HepG2 (cell line): Measurements from ENCODE around the gene CTCF. TPM values are rescaled to one million over a fixed set of nuclear protein-coding genes. Genes with fewer than 3 reads are reported as not detected.

Source experiments
- ATAC-seq: fragments of 200-7000 bp; cut with Tn5 transposase; 3 replicates; pipeline ENCODE4 v1.9.1; 2020; ENCODE audit warnings: mild to moderate bottlenecking, moderate library complexity
- BruUV-seq: library from RNA; stranded (reverse); fragments of 400-500 nt; replicated peaks from 2 replicates; lab custom pipeline; 2021; lab: Mats Ljungman, UMichigan
- CTCF ChIA-PET: fragments of 300-600 bp; formaldehyde crosslinking; extraction: SDS; loops from one replicate; lab custom pipeline; 2021; ENCODE audit warnings: low total read pairs, inconsistent platforms, low intra/inter-chr PET ratio; lab: Yijun Ruan, JAX
- POLR2A ChIA-PET: fragments of 350-600 bp; sonication (Branson Sonifier 250); formaldehyde crosslinking; loops from one replicate; lab custom pipeline; 2020; ENCODE audit warnings: antibody characterized with exemption, inconsistent platforms; lab: Yijun Ruan, JAX
- DNase-seq: peaks from one replicate; pipeline ENCODE4 v3.0.0-alpha.2; 2015; ENCODE audit warnings: low spot score
- FAIRE-seq: peaks from 3 replicates; lab custom pipeline; 2011; peaks lifted over from hg19 to GRCh38; lab: Jason Lieb, UNC
- H2AFZ ChIP-seq: one replicate; pipeline ENCODE4 v1.6.1; 2011; ENCODE audit warnings: low read length, inconsistent platforms
- H3K27ac ChIP-seq: fragments of 300-600 bp; 3 replicates; pipeline ENCODE4 v1.8.0; 2011; ENCODE audit warnings: mixed run types, mild to moderate bottlenecking, mixed read lengths, low read length, inconsistent platforms; ENCODE audit not compliant: insufficient read depth; ENCODE audit errors: extremely low read length
- H3K27me3 ChIP-seq, 2 experiments: fragments of 200-600 bp in 1 of 2; 2 replicates in 1 of 2; 3 replicates in 1 of 2; pipeline versions ENCODE4 v1.6.0 to v1.8.0; 2011; ENCODE audit warnings: low read length in 2 of 2, mild to moderate bottlenecking in 2 of 2, moderate library complexity in 2 of 2, inconsistent platforms in 1 of 2; ENCODE audit not compliant: insufficient read depth in 2 of 2, control insufficient read depth in 1 of 2
- H3K36me3 ChIP-seq, 2 experiments: fragments of 200-600 bp in 1 of 2; replicated peaks in 1 of 2; 2 replicates in 1 of 2; 3 replicates in 1 of 2; pipeline versions ENCODE4 v1.5.1 to v1.8.0; 2011; ENCODE audit warnings: low read length in 2 of 2, inconsistent platforms in 1 of 2; ENCODE audit not compliant: insufficient read depth in 2 of 2, control insufficient read depth in 1 of 2
- H3K4me1 ChIP-seq: 2 replicates; pipeline ENCODE4 v1.5.1; 2012; ENCODE audit warnings: low read length, inconsistent platforms; ENCODE audit not compliant: insufficient read depth
- H3K4me2 ChIP-seq: 2 replicates; pipeline ENCODE4 v1.6.0; 2011; ENCODE audit warnings: low read depth, low read length, inconsistent platforms
- H3K4me3 ChIP-seq, 3 experiments: fragments of 200-600 bp in 1 of 3; sonication (generic), shearing (Covaris generic) in 1 of 3; replicated peaks in 1 of 3; 2 replicates each; pipeline ENCODE4 v1.5.1; 2011 to 2016; ENCODE audit warnings: low read length in 3 of 3, inconsistent platforms in 2 of 3, low read depth in 2 of 3, mild to moderate bottlenecking in 2 of 3, control low read depth in 1 of 3, mixed read lengths in 1 of 3; ENCODE audit not compliant: insufficient read depth in 1 of 3
- H3K79me2 ChIP-seq: one replicate; pipeline ENCODE4 v1.6.1; 2011; ENCODE audit warnings: low read length, inconsistent platforms; ENCODE audit not compliant: insufficient read depth
- H3K9ac ChIP-seq: 2 replicates; pipeline ENCODE4 v1.6.0; 2011; ENCODE audit warnings: mild to moderate bottlenecking, low read depth, low read length, inconsistent platforms; ENCODE audit not compliant: insufficient read depth
- H3K9me3 ChIP-seq: 2 replicates; pipeline ENCODE4 v1.5.1; 2012; ENCODE audit warnings: mild to moderate bottlenecking, low read length
- H4K20me1 ChIP-seq: 2 replicates; pipeline ENCODE4 v1.6.0; 2011; ENCODE audit warnings: inconsistent platforms, mild to moderate bottlenecking, low read length, moderate library complexity; ENCODE audit not compliant: insufficient read depth
- HES4 ChIP-seq: sonication (generic); formaldehyde crosslinking; IDR thresholded peaks from 2 replicates; pipeline ENCODE4 v1.9.0; 2021; ENCODE audit warnings: mild to moderate bottlenecking, missing genetic modification reagents, borderline replicate concordance
- HNF1A ChIP-seq, 2 experiments: sonication (generic) in 1 of 2; formaldehyde crosslinking in 1 of 2; IDR thresholded peaks; 2 replicates each; pipeline versions ENCODE4 v1.4.0 to v1.6.1; 2016 to 2020; ENCODE audit warnings: borderline replicate concordance in 1 of 2, low read depth in 1 of 2, mild to moderate bottlenecking in 1 of 2, missing genetic modification reagents in 1 of 2
- SIX4 ChIP-seq: sonication (generic); formaldehyde crosslinking; IDR thresholded peaks from 2 replicates; pipeline ENCODE4 v1.4.0; 2020; ENCODE audit warnings: missing genetic modification reagents
- WGBS: methylation state at CpG from one replicate; pipeline ENCODE4 v1.1.6; 2017; ENCODE audit warnings: low lambda C conversion rate; 5-methylcytosine and 5-hydroxymethylcytosine counted together
- in situ Hi-C: cut with HindIII; loops from 2 replicates; pipeline ENCODE4 v1.10.0; 2017; ENCODE audit warnings: low pct_unique_long_range_greater_than_20kb; ENCODE audit not compliant: extremely low pct_ligation_motif_present
- intact Hi-C: fragments of 100-400 bp; cut with micrococcal nuclease; formaldehyde crosslinking; loops from one replicate; pipeline ENCODE4 v1.10.0; 2022; ENCODE audit not compliant: unreplicated experiment
- polyA plus RNA-seq, 8 experiments: library from polyadenylated mRNA; depleted of rRNA in 3 of 8; stranded (reverse) in 7 of 8; unstranded in 1 of 8; fragments of >200 nt; fragmentation: Illumina TruSeq in 4 of 8; extraction: Trizol in 4 of 8; gene quantifications; 2 replicates each; pipeline versions ENCODE4 v1.2.1 to v1.2.3, GENCODE V29; 2011 to 2016; ENCODE audit warnings: low read depth in 4 of 8, missing spikeins in 1 of 8, mixed read lengths in 1 of 8; ENCODE audit not compliant: insufficient read depth in 1 of 8
- total RNA-seq, 5 experiments: library from RNA; depleted of rRNA; stranded (reverse); fragments of >200 nt; fragmentation: Illumina TruSeq; extraction: Trizol; gene quantifications; 2 replicates each; pipeline ENCODE4 v1.2.3, GENCODE V29; 2016; ENCODE audit warnings: low read depth in 1 of 5
- TF ChIP-seq, protein P1 (sequence below): sonication (generic); formaldehyde crosslinking; IDR thresholded peaks from 2 replicates; pipeline ENCODE4 v1.4.0; 2020; ENCODE audit warnings: missing genetic modification reagents
- TF ChIP-seq, protein P2 (sequence below), 2 experiments: sonication (generic) in 1 of 2; formaldehyde crosslinking in 1 of 2; IDR thresholded peaks; 2 replicates each; pipeline versions ENCODE4 v1.6.1 to v1.9.0; 2014 to 2022; ENCODE audit warnings: antibody characterized with exemption in 1 of 2, borderline replicate concordance in 1 of 2, inconsistent platforms in 1 of 2, low read depth in 1 of 2, missing genetic modification reagents in 1 of 2

The CTCF gene
- total and polyA plus RNA-seq, 2 of the 13 experiments (the other 11 are each of a cell fraction or from before 2014, with no cell fraction given), result 19.5 to 37.5 TPM

DNA sequence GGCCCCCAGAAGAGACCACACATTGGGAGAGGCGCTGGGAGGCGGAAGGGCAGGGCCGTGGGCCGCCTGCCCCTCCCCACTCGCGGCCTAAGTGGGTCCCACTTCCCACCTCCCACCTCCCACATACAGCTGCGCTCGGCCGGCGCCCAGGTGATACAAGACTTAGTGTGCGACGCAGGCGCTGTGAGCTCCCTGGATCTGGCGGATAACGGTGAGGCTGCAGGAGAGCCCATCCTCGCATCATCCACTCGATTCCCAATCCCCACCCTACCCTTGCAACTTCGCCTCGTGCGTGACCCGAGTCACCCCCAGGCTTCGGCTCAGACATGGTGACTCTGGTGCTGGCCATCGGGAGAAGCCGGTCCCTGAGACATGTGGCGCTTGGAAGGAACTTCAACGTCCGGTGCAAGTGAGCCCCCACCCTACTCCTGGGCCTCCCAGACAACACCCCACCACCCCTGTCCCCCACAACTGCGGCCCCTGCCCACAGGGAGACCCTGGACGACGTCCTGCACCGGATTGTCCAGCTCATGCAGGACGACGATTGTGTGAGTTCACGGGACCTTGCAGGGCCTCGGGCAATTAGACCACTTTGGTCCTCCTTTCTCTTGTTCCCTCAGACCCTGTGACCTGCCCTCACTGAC lies 86.6 kb downstream of the CTCF start:
- POLR2A ChIA-PET, result interaction anchor here (0.8 to 1.3 kb wide), 2 partner anchors 11 to 128 kb away, joined by 3 read pairs; partner anchors contain the start of gene ACD
- TF ChIP-seq, protein P1, sequence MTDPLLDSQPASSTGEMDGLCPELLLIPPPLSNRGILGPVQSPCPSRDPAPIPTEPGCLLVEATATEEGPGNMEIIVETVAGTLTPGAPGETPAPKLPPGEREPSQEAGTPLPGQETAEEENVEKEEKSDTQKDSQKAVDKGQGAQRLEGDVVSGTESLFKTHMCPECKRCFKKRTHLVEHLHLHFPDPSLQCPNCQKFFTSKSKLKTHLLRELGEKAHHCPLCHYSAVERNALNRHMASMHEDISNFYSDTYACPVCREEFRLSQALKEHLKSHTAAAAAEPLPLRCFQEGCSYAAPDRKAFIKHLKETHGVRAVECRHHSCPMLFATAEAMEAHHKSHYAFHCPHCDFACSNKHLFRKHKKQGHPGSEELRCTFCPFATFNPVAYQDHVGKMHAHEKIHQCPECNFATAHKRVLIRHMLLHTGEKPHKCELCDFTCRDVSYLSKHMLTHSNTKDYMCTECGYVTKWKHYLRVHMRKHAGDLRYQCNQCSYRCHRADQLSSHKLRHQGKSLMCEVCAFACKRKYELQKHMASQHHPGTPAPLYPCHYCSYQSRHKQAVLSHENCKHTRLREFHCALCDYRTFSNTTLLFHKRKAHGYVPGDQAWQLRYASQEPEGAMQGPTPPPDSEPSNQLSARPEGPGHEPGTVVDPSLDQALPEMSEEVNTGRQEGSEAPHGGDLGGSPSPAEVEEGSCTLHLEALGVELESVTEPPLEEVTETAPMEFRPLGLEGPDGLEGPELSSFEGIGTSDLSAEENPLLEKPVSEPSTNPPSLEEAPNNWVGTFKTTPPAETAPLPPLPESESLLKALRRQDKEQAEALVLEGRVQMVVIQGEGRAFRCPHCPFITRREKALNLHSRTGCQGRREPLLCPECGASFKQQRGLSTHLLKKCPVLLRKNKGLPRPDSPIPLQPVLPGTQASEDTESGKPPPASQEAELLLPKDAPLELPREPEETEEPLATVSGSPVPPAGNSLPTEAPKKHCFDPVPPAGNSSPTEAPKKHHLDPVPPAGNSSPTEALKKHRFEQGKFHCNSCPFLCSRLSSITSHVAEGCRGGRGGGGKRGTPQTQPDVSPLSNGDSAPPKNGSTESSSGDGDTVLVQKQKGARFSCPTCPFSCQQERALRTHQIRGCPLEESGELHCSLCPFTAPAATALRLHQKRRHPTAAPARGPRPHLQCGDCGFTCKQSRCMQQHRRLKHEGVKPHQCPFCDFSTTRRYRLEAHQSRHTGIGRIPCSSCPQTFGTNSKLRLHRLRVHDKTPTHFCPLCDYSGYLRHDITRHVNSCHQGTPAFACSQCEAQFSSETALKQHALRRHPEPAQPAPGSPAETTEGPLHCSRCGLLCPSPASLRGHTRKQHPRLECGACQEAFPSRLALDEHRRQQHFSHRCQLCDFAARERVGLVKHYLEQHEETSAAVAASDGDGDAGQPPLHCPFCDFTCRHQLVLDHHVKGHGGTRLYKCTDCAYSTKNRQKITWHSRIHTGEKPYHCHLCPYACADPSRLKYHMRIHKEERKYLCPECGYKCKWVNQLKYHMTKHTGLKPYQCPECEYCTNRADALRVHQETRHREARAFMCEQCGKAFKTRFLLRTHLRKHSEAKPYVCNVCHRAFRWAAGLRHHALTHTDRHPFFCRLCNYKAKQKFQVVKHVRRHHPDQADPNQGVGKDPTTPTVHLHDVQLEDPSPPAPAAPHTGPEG (CRISPR knock-in tag), result no peak
- TF ChIP-seq, protein P2, sequence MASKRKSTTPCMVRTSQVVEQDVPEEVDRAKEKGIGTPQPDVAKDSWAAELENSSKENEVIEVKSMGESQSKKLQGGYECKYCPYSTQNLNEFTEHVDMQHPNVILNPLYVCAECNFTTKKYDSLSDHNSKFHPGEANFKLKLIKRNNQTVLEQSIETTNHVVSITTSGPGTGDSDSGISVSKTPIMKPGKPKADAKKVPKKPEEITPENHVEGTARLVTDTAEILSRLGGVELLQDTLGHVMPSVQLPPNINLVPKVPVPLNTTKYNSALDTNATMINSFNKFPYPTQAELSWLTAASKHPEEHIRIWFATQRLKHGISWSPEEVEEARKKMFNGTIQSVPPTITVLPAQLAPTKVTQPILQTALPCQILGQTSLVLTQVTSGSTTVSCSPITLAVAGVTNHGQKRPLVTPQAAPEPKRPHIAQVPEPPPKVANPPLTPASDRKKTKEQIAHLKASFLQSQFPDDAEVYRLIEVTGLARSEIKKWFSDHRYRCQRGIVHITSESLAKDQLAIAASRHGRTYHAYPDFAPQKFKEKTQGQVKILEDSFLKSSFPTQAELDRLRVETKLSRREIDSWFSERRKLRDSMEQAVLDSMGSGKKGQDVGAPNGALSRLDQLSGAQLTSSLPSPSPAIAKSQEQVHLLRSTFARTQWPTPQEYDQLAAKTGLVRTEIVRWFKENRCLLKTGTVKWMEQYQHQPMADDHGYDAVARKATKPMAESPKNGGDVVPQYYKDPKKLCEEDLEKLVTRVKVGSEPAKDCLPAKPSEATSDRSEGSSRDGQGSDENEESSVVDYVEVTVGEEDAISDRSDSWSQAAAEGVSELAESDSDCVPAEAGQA (IDR thresholded peaks at IDR 0.05; ENCODE audit: low read depth), result no peak
- TF ChIP-seq, protein P2 (CRISPR knock-in tag; IDR thresholded peaks at IDR 0.05; ENCODE audit: borderline replicate concordance), result no peak
- TF ChIP-seq SIX4 (CRISPR knock-in tag), result no peak
- no peak for TF ChIP-seq HES4
- TF ChIP-seq HNF1A (IDR thresholded peaks at IDR 0.05; ENCODE audit: low read depth), result no peak
- 0 out of 2 replicates have a peak, but pooled peaks have one; percentile 1 for TF ChIP-seq HNF1A (CRISPR knock-in tag; IDR thresholded peaks at IDR 0.05; ENCODE audit: borderline replicate concordance)

More for the DNA sequence above, 86.6 kb downstream of the CTCF start:
- Histone ChIP-seq H3K9me3 (no peaks in the 10 kb centered on the region), H3K4me3 (peak overlapping the region in 1 of 3 experiments; percentile 44; a peak in 1 of 6 replicates), H3K27ac (no peak overlapping the region), H2AFZ (no peak overlapping the region), H3K36me3 (no peaks in the 10 kb centered on the region), H3K79me2 (no peaks in the 10 kb centered on the region), H4K20me1 (peaks cover 11% of the 10 kb centered on the region), H3K4me1 (peaks cover 37% of the 10 kb centered on the region), H3K4me2 (peak overlapping the region; percentile 48), H3K9ac (no peak overlapping the region), H3K27me3 (peaks cover 18 to 79% of the 10 kb centered on the region in 2 experiments)
- no peak for DNase-seq
- in situ Hi-C loops, result loop anchor here (5.0 kb wide), 1 partner anchor 102 kb away; no protein-coding TSS in a partner anchor
- no TSS peak for BruUV-seq
- FAIRE-seq, result no peak
- CTCF ChIA-PET, result no interaction called here
- ATAC-seq, result no peak
- intact Hi-C loops, result no loop called here
- WGBS, result 46% methylated on average over 27 of the region's 35 CpGs
